IPS DF 4.7 (cell line): Measurements from ENCODE around the gene MIB2.
"Not testable (repeated sequence)": the region's sequence is repeated elsewhere in the genome, so short reads cannot be mapped to it uniquely, and the experiment has no call there.

Experiments used
- DNase-seq: peaks from one replicate; pipeline ENCODE4 v3.0.0-alpha.2; 2013; ENCODE audit warnings: low spot score; ENCODE audit errors: extremely low read depth

The MIB2 gene

DNA sequence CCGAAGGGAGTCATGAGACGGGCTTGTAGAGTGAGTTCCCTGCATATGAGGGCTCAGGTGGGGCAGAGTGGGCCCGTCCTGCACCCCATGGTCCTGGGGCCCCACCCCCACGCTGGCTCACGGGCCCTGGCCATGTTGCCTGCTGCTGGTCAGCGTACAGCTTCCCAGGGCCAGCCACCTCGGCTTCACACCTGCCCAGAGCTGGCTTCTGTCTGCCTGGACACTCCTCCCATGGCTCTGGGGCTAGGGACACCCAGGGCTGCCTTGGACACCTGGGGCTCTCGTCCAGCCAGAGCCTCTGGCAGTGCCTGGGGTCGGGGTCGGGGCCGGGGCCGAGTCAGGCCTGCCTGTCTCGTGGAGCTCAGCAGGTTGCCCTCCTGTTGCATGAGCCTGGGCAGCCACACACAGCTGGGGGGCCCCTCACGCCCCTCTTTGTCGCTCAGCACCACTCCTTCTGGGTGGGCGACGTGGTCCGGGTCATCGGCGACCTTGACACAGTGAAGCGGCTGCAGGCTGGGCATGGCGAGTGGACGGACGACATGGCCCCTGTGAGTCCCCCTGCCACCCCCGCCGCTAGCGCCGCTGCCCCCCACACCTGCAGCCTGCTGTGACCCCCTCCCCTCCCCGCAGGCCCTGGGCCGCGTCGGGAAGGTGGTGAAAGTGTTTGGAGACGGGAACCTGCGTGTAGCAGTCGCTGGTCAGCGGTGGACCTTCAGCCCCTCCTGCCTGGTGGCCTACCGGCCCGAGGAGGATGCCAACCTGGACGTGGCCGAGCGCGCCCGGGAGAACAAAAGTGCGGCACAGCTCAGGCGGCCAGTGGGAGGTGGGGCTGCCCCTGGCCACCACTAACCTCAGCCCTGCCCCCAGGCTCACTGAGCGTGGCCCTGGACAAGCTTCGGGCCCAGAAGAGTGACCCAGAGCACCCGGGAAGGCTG is 11.2 kb downstream of the MIB2 start:
- no peak for DNase-seq

DNA sequence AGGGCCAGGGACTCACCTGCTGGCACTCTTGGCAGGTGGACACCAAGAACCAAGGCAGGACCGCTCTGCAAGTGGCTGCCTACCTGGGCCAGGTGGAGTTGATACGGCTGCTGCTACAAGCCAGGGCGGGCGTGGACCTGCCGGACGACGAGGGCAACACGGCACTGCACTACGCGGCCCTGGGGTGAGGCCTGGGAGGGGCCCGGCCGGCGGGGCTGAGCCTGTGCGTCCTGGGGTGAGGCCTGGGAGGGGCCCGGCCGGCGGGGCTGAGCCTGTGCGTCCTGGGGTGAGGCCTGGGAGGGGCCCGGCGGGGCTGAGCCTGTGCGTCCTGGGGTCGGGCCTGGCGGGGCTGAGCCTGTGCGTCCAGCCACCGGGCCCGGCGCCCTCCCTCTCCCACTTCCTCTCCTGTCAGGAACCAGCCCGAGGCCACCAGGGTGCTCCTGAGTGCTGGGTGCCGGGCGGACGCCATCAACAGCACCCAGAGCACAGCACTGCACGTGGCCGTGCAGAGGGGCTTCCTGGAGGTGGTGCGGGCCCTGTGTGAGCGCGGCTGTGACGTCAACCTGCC is 12.0 kb downstream of the MIB2 start:
- DNase-seq, result no peak

DNA sequence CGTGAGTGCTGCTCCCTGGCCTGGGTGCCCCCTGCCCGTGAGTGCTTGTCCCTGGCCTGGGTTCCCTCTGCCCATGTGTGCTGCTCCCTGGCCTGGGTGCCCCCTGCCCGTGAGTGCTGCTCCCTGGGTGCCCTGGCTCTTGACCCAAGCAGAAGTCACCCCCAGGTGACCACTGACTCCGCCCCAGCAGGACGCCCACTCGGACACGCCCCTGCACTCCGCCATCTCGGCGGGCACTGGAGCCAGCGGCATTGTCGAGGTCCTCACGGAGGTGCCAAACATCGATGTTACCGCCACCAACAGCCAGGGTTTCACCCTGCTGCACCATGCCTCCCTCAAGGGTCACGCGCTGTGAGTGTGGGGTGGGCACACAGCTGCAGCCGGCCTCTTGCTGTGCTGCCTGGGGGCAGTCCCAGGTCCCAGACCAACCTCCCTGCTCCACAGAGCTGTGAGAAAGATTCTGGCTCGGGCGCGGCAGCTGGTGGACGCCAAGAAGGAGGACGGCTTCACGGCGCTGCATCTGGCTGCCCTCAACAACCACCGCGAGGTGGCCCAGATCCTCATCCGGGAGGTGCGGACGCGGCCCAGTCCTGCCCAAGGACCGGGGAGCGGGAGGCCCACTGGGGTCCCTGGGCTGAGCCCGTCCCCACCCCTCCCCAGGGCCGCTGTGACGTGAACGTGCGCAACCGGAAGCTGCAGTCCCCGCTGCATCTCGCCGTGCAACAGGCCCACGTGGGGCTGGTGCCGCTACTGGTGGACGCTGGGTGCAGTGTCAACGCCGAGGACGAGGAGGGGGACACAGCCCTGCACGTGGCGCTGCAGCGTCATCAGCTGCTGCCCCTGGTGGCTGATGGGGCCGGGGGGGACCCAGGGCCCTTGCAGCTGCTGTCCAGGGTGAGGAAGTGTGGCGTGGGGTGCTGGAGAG is 12.8 kb downstream of the MIB2 start:
- no peak for DNase-seq

DNA sequence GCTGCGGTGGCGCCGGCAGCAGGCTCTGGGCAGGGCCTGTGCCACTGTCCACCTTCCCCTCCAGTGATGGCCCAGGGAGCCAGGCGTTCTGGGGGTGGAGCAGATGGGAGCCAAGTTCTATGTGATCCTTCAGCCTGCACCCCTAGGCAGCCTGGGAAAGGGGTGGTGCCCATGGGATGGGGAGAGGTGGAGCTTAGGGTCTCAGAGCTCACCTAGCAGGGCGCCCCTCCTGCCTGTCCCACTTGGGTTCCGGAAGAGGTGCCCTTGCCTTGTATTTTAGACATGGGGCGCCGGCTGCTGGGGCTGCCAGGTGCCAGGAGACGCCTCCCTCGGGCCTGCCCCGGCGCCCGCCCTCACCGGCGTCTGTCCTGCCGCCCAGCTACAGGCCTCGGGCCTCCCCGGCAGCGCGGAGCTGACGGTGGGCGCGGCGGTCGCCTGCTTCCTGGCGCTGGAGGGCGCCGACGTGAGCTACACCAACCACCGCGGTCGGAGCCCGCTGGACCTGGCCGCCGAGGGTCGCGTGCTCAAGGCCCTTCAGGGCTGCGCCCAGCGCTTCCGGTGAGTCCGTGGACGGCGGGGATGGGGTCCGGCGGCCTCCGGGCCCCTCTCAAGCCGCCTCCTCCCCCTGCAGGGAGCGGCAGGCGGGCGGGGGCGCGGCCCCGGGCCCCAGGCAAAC is 13.6 kb downstream of the MIB2 start:
- no peak for DNase-seq

DNA sequence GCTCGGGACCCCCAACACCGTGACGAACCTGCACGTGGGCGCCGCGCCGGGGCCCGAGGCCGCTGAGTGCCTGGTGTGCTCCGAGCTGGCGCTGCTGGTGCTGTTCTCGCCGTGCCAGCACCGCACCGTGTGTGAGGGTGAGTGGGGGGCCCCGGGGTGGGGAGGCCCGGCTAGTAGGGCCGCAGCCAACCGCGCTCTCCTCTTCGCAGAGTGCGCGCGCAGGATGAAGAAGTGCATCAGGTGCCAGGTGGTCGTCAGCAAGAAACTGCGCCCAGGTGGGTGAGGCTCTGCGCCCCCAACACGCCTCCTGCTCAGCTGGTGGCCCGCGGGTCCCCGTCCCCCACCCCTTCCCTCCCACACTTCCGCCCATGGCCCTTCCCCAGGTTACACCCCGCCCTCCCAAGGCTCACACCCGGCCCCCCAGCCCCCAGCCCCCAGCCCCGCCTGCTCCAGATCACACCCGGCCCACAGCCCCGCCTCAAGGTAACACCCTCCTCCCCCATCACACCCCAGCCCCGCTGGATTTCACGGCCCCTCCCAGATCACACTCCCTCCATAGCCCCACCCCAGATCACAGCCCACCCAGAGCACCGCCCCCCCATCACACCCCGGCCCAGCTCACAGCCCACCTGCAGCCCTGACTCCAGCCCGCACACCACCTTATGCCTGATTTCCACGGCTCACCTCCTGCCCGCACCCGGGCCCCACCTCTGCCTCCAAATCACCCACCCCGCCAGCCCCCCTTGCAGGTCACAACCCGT is 14.3 kb downstream of the MIB2 start:
- no peak for DNase-seq

DNA sequence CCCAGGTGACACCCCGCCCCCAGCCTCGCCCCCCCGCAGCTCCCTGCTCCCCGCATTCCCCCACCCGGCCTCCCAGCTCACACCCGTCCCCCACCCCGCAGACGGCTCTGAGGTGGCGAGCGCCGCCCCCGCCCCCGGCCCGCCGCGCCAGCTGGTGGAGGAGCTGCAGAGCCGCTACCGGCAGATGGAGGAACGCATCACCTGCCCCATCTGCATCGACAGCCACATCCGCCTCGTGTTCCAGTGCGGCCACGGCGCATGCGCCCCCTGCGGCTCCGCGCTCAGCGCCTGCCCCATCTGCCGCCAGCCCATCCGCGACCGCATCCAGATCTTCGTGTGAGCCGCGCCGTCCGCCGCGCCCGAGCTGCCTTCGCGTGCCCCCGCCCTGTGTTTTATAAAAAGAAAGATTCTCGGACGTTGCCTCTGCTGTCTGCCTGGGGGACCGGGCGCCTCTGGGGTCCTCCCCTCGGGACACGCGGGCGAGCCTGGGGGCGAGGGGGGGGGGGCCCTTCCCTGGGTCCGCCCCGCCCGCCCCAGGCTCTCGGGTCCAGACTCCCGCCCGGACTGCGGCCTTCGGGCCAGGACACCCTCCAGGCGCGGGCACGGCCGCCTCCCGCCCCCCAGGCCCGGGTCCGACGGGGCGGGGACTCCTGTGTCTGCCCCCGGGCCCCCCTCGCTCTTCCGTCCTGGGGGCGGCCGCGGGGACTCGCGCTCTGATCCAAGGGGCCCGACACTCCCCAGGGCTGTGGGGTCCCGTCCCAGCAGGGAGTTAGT is 15.1 kb downstream of the MIB2 start:
- no peak for DNase-seq

DNA sequence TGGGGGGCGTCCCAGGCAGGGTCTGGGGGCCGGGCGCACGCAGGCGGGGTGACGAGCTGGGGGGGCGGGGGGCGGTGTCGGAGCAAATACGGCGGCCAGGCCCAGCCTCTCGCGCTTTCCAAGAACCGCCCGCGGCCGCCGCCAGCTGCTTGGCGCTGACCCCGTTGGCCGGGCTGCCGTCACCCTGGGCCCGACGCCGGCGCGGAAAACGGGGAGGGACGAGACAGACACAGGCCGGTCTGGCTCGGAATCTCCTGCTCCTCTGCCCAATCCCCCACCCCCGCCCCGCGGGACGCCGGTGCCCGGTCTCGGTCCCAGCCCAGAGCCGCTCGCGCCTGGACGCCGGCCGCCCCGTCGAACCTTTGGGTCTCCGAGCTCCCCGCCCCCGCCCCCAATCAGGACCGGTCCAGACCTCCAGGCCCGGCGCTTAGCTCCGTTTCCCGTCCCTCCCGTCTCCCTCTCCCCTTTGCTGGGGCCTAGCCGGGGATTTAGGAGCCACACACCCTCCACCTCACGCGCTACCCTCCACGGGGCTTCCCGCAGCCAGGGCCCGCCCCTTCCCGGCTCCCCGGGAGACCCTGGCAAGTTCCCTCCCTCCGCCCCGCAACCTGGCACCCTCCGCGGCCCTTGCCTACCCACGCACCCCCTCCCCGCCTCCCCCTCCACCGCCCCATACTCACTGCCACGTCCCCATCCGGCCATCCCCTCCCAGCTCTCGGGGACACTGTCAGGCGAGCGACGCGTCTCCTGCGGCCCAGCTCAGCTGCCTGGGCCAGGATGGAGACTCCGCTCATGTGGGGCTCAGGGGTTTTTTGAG is 15.9 kb downstream of the MIB2 start:
- DNase-seq, result no peak

DNA sequence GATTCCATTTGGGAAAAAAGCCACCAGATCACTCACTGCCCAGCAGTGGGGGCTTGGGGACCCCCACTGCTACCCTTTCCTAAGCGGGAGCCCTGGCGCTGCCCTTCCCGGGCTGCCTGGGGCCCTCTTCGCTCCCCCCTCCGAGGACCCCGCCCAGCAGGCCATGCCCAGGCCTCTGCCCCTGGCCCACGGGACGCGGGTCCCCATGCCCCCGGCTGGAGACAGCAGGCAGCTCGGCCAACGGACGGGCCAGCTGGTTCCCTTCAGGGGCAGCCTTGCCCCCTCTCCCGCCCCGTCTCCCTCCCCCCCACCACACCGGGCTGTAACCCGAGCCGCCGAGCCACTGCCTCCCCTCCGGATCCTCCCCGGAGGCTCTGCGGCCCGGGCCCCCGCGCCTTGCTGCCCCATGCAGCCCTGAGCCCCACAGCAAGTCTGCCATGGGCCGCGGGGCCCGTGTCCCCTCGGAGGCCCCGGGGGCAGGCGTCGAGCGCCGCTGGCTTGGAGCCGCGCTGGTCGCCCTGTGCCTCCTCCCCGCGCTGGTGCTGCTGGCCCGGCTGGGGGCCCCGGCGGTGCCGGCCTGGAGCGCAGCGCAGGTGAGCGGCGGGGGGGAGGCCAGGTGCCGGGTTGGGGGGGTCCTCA is 16.6 kb downstream of the MIB2 start, which contains the start of gene MMP23B:
Gene MMP23B (plus strand): TSS at position 392 of the 639 bp plus-strand sequence. CDS start 46 bp downstream, at position 438.
- no peak for DNase-seq

DNA sequence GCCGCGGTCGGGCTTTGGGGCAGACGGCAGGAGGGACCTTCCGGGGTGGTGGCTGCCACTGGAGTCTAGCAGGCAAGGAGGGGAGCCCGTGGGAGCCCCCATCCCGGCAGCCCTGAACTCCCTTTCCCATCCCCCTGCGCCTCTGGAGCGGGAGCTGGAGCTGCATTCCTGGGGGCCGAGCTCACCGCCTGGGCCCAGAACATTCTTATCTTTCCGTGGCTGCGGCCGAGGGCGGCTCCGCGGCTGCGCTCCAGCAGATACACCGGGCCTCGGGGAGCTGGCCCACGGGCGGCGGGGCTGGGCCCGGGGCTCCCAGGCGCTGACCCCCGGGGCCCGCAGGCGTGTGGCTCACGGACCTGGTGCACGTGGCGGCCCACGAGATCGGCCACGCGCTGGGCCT is 18.1 kb downstream of the MIB2 start:
- not testable (repeated sequence) for DNase-seq

DNA sequence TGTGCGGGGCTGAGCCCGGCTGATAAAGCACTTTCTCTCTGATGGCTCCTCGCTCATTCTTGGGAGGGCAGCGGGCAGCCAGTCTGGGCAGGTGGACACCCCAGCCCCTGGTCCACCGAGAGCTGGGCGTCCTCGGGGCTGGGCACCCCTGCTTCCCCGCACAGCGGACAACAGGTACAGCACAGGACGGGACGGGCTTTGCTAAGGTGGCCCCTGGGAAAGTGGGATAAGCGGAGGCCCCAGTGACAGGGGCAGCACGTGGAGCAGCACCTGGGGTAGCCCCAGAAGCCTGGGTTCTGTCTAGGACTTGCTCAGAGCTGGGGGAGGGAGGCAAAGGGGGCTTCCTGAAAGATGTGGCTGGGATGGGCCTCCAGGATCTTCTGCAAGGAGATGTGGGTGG is 19.3 kb downstream of the MIB2 start:
- not testable (repeated sequence) for DNase-seq

DNA sequence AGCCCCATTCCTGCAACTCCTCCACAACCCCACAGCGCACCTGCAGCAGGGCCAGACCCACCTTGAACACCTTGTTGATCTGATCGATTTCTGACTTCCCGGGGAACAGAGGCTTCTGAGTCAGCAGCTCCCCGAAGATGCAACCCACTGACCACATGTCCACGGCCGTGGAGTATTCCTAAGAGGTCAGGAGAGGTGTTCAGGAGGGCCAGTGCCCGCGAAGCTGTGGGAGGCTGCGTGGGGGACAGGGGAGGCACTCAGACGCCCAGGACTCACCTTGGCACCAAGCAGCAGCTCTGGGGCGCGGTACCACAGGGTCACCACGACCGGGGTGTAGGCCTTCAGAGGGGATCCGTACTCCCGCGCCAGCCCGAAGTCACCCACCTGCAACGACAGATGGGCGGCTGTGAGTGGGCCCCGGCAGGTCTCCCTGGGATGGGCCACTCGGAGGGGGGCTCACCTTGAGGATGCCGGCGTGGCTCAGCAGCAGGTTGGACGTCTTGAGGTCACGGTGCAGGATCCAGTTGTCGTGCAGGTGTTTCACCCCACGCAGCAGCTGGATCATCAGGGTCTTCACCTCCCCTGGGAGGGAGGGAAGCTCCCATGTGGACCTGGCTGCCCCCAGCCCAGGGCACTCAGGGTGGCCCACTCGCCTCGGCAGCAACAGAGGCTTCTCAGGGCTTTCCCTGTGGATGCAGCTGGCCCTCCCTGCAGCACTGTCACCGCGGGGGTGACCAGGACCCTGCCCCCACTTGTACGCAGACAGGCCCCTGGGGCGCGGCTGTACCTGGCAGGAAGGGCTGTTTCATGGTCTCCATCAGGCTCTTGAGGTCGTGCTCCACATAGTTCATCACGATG is 21.6 kb downstream of the MIB2 start:
- not testable (repeated sequence) for DNase-seq

DNA sequence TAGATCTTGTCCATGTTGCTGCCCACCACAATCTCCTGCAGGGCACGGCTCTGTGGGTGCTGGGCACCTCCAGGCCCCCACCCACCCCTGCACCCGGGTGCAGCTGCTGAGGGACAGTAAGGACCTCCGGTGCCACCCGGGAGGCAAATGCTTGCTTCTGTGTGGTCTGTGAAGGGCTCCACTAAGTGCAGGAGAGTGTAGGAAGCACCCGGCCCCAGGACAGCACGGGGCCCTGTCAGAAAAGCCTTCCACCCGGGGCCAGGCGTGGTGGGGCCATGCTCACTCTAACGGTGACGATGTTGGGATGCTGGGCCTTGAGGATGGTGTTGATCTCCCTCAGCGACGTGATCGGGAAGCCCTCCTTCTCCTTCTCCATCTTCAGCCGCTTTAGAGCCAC is 22.2 kb downstream of the MIB2 start:
- DNase-seq, result not testable (repeated sequence)

DNA sequence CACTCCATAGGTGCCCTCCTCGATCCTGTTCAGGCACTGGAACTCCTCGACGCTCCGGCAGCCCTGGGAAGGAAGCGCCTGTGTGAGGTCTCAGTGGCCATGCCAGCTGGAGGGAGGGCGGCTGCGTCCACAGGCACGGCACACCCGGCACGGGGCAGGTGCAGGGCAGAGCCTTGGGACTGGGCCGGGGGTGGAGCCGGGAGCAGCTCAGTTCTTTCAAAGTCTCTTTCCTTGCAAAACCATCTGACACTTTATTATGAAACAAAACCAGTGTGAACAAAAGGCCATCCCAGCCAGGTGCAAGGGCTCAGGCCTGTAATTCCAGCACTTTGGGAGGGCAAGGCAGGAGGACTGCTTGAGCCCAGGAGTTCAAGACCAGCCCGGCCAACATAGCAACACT is 23.2 kb downstream of the MIB2 start:
- not testable (repeated sequence) for DNase-seq

DNA sequence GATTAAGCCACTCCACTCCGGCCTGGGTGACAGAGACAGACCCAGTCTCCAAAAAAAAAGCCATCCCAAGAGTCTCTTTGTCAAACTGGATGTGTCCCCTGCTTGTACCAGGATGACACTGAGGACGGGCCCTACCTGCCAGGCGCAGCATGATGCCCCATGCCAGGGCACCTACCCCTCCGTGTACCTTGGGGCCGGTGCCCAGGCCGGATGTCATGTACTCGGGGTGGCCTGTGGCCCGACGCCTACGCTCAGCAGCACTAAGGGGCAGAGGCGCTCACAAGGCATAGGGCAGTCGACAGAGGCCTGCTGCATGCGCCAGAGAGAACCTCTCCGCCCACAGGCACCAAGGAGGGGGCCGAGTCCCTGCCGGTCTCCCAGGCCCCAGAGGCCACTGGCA is 24.1 kb downstream of the MIB2 start:
- DNase-seq, result not testable (repeated sequence)

DNA sequence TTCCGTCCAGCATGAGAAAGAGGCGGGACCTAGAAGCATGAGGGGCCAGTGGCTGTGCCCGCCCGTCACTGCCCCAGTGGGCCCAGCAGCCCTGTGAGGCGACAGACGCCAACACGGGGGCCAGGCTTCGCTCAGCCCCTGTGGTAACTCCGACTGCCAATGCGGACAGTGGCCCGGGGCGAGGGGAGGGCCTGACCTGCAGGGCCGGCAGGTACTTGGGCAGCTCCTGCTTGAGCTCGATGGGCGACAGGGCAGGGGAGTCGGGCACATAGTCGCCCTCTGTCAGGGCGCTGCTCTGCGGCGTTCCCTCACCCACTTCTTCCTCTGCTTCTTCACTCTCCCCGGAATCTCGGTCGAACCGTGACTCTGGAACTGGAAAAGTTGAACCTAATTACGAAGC is 24.8 kb downstream of the MIB2 start:
- DNase-seq, result not testable (repeated sequence)

DNA sequence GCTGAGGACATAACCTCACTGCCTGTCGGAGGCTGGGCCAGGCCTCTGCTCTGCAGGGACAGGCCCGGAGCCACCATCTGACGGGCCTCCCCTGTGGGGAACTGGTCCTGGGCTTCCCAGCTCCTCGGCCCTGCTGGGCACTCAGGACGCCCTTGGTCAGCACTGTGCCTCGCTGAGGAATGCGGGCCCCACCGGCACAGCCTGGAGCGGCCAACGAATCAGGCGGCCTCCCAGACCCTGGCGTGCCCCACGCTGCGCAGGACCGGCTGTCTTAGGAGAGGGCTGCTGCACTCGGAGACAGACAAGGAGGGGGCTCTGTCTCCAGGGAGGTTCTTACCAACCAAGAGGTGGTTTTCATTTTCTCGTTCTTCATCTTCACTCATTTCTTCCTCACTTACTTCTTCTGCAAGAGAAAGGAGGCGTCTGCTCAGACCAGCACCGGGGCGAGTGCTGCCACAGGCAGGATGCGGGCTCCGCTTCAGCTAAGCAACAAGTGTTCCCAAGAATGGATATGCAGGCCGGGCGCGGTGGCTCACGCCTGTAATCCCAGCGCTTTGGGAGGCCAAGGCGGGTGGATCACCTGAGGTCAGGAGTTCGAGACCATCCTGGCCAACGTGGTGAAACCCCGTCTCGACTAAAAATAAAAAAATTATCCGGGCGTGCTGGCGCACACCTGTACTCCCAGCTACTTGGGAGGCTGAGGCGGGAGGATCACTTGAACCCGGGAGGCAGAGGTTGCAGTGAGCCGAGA is 25.6 kb downstream of the MIB2 start:
- DNase-seq, result not testable (repeated sequence)

DNA sequence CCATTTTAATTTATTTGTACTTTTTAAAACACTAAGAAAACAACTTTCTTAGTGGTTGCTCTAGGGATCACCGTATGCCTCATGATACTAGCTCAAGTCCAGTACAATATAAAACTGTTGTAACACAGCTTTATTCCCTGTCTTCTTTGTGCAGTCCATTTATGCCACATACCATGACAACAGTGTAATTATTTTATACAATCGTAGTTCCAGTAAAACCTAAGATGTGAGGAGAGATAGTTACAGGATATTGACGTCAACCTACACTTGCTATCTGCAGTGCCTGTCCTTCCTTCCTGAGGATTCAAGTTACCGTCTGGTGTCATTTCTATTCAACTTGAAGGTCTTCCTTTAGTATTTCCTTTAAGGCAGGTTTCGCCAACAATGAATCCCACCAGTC is 31.0 kb downstream of the MIB2 start:
- not testable (repeated sequence) for DNase-seq
